Spleen (tissue), 7 donors: Measurements from ENCODE around the gene TAB2.
"Not testable (repeated sequence)": the region's sequence is repeated elsewhere in the genome, so short reads cannot be mapped to it uniquely, and the experiment has no call there.

Experiments used
- CTCF ChIP-seq, 11 experiments: fragments of 200-600 bp in 7 of 11; fragments of 450-650 bp in 4 of 11; sonication (generic) in 4 of 11; IDR thresholded peaks in 8 of 11; conservative IDR thresholded peaks in 3 of 11; 1 replicate in 7 of 11; 2 replicates in 4 of 11; pipeline versions ENCODE4 v1.4.0 to v1.8.0; 2016 to 2021; ENCODE audit warnings: antibody characterized with exemption in 11 of 11, inconsistent platforms in 4 of 11, mild to moderate bottlenecking in 1 of 11
- POLR2A ChIP-seq, 3 donors: fragments of 450-650 bp; IDR thresholded peaks; one replicate each; pipeline ENCODE4 v1.5.1; 2017; ENCODE audit warnings: antibody characterized with exemption in 3 of 3, mild to moderate bottlenecking in 1 of 3
- donor health status: DM: no; HTN: no; CAD: no; lungs with moderate emphysema.
- donor health status: DM: no; HTN: no; CAD: no.
- donor health status: DM: no; HTN: no; CAD: no.

- TF ChIP-seq CTCF (IDR thresholded peaks at IDR 0.05 in 8 of 11, conservative IDR thresholded peaks at IDR 0.05 in 3 of 11); POLR2A (IDR thresholded peaks at IDR 0.05): not testable (repeated sequence)
Measured at GRCh38 chr6:149460249-149460648, 142.7 kb downstream of the TAB2 start.
